Stimulated activated CD4-positive, alpha-beta T cell treated with anti-CD3 and anti-CD28 coated beads, Interleukin-1b, Interleukin-23, amount 100 ng/mL, for 4 hours (primary cell): Measurements from ENCODE around the gene ZSCAN30.

Experiments
- DNase-seq, 2 donors: peaks; one replicate each; pipeline ENCODE4 v3.0.0-alpha.2; 2020; ENCODE audit warnings: low read depth in 2 of 2

Gene ZSCAN30

GRCh38 chr18:35290094-35290735, at the start of gene ZSCAN30:
Gene ZSCAN30 (minus strand): TSS chr18:35290229. CDS start chr18:35264352, 25,877 bp downstream.
- peak; percentile 95 to 96 for DNase-seq

GRCh38 chr18:35337286-35337685, 47.3 kb upstream of the ZSCAN30 start:
- no peak for DNase-seq

GRCh38 chr18:35335866-35336265, 45.8 kb upstream of the ZSCAN30 start:
- no peak for DNase-seq

GRCh38 chr18:35334821-35335220, 44.8 kb upstream of the ZSCAN30 start:
- DNase-seq = no peak

- no peak for DNase-seq
Observed at GRCh38 chr18:35334212-35334611, 44.2 kb upstream of the ZSCAN30 start.

- no peak for DNase-seq
Observed at GRCh38 chr18:35331367-35332087, 41.5 kb upstream of the ZSCAN30 start.

- DNase-seq = no peak
Observed at GRCh38 chr18:35328868-35329267, 38.8 kb upstream of the ZSCAN30 start.

- DNase-seq = no peak
Observed at GRCh38 chr18:35326695-35327387, 36.8 kb upstream of the ZSCAN30 start.

GRCh38 chr18:35324926-35325655, 35.1 kb upstream of the ZSCAN30 start:
- DNase-seq = no peak

GRCh38 chr18:35322486-35323458, 32.7 kb upstream of the ZSCAN30 start:
- no peak for DNase-seq

- no peak for DNase-seq
Observed at GRCh38 chr18:35311496-35311895, 21.5 kb upstream of the ZSCAN30 start.

- no peak for DNase-seq
Observed at GRCh38 chr18:35306588-35307250, 16.7 kb upstream of the ZSCAN30 start.

GRCh38 chr18:35303610-35304009, 13.6 kb upstream of the ZSCAN30 start:
- DNase-seq = no peak

- no peak for DNase-seq
Observed at GRCh38 chr18:35296060-35296459, 6.0 kb upstream of the ZSCAN30 start.

- DNase-seq = no peak
Observed at GRCh38 chr18:35291166-35291565, 1.1 kb upstream of the ZSCAN30 start.

- DNase-seq = peak; percentile 17 to 25
Observed at GRCh38 chr18:35289727-35290093, 319 bp downstream of the ZSCAN30 start.

- DNase-seq = no peak
Observed at GRCh38 chr18:35289293-35289692, 736 bp downstream of the ZSCAN30 start.

GRCh38 chr18:35284841-35285240, 5.2 kb downstream of the ZSCAN30 start:
- no peak for DNase-seq

- no peak for DNase-seq
Observed at GRCh38 chr18:35283923-35284794, 5.9 kb downstream of the ZSCAN30 start.
